BLaER1 treated with 17β-estradiol and CSF1 and Interleukin-3, amounts not matched to agents 10 nM and 100 nM (cell line): ENCODE data around the gene AK2.

Source experiments
- H3K27ac ChIP-seq, 11 experiments: shearing (Covaris generic); formaldehyde crosslinking; 2 replicates each; pipeline ENCODE4 v1.8.1; 2022
- H3K27me3 ChIP-seq, 11 experiments: shearing (Covaris generic); formaldehyde crosslinking; 2 replicates each; pipeline ENCODE4 v1.8.1; 2022
- H3K36me3 ChIP-seq, 11 experiments: shearing (Covaris generic); formaldehyde crosslinking; 2 replicates each; pipeline ENCODE4 v1.8.1; 2022
- H3K4me1 ChIP-seq, 10 experiments: shearing (Covaris generic); formaldehyde crosslinking; 2 replicates each; pipeline ENCODE4 v1.8.1; 2022
- H3K4me2 ChIP-seq, 11 experiments: shearing (Covaris generic); formaldehyde crosslinking; 2 replicates each; pipeline ENCODE4 v1.8.1; 2022
- H3K4me3 ChIP-seq, 10 experiments: shearing (Covaris generic); formaldehyde crosslinking; 2 replicates each; pipeline ENCODE4 v1.8.1; 2022
- H3K9ac ChIP-seq, 11 experiments: shearing (Covaris generic); formaldehyde crosslinking; 2 replicates each; pipeline ENCODE4 v1.8.1; 2022
- H3K9me3 ChIP-seq, 11 experiments: shearing (Covaris generic); formaldehyde crosslinking; replicated peaks in 1 of 11; 2 replicates each; pipeline ENCODE4 v1.8.1; 2022
- H4K20me1 ChIP-seq, 11 experiments: shearing (Covaris generic); formaldehyde crosslinking; 2 replicates each; pipeline ENCODE4 v1.8.1; 2022
- Cebpa-rat ChIP-seq, 11 experiments: shearing (Covaris generic); IDR thresholded peaks; 2 replicates each; pipeline ENCODE4 v1.8.1; 2022

AK2 gene

GRCh38 chr1:32992489-32993323, 44.0 kb downstream of the AK2 start:
- peaks cover 94 to 98% (median 97%) of the 10 kb centered on the region in 10 experiments for H3K4me1 ChIP-seq
- TF ChIP-seq Cebpa-rat (IDR thresholded peaks at IDR 0.05): peak; percentile 36 to 98 (median 91); a peak in 19 of 22 replicates
- H3K9ac ChIP-seq: peak overlapping the region; percentile 76 to 96 (median 89)
- no peaks in the 10 kb centered on the region for H3K27me3 ChIP-seq
- H3K9me3 ChIP-seq: peaks cover 0 to 5% (median 0%) of the 10 kb centered on the region in 11 experiments; a peak in 2 of 22 replicates
- no peaks in the 10 kb centered on the region; a peak in 1 of 22 replicates for H3K36me3 ChIP-seq
- H3K4me2 ChIP-seq: peak overlapping the region; percentile 89 to 99 (median 97)
- peak overlapping the region; percentile 88 to 100 (median 99) for H3K27ac ChIP-seq
- H3K4me3 ChIP-seq: peak overlapping the region in 9 of 10 experiments; percentile 31 to 54 (median 44); a peak in 13 of 20 replicates
- no peaks in the 10 kb centered on the region for H4K20me1 ChIP-seq

GRCh38 chr1:32991819-32992488, 44.7 kb downstream of the AK2 start:
- peak overlapping the region; percentile 89 to 99 (median 97) for H3K4me2 ChIP-seq
- peak overlapping the region; percentile 88 to 100 (median 99) for H3K27ac ChIP-seq
- H4K20me1 ChIP-seq: no peaks in the 10 kb centered on the region
- peak overlapping the region; percentile 78 to 96 (median 86) for H3K9ac ChIP-seq
- H3K36me3 ChIP-seq: peaks cover 0 to 3% (median 0%) of the 10 kb centered on the region in 11 experiments; a peak in 1 of 22 replicates
- peak in 2 of 11 experiments; percentile 19 to 67; a peak in 3 of 22 replicates for TF ChIP-seq Cebpa-rat (IDR thresholded peaks at IDR 0.05)
- H3K9me3 ChIP-seq: peaks cover 0 to 5% (median 0%) of the 10 kb centered on the region in 11 experiments; a peak in 2 of 22 replicates
- H3K27me3 ChIP-seq: no peaks in the 10 kb centered on the region
- peak overlapping the region; percentile 30 to 66 (median 50); a peak in 19 of 20 replicates for H3K4me3 ChIP-seq
- peaks cover 87 to 98% (median 96%) of the 10 kb centered on the region in 10 experiments for H3K4me1 ChIP-seq

DNA sequence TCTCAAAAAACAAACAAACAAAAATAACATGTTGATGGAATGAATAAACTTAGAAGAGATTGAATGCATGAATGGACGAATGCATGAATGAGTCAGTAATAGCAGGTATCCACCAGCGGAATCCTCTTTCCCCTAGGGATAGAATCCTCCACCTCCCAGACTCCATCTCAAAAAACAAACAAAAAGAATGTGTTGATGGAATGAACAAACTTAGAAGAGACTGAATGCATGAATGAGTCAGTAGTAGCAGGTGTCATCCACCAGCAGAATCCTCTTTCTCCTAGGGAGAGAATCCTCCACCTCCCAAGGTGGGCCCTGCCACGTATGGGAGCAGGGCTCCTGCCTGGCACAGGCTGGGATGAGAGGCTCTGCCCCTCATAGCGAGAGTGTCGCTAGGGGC, 45.3 kb downstream of the AK2 start:
- peaks cover 0 to 5% (median 0%) of the 10 kb centered on the region in 11 experiments; a peak in 2 of 22 replicates for H3K9me3 ChIP-seq
- H3K27ac ChIP-seq: peak overlapping the region; percentile 88 to 100 (median 99)
- H3K4me1 ChIP-seq: peaks cover 81 to 98% (median 96%) of the 10 kb centered on the region in 10 experiments
- H3K36me3 ChIP-seq: peaks cover 0 to 6% (median 0%) of the 10 kb centered on the region in 11 experiments; a peak in 1 of 22 replicates
- peak overlapping the region; percentile 30 to 66 (median 50); a peak in 18 of 20 replicates for H3K4me3 ChIP-seq
- no peaks in the 10 kb centered on the region for H4K20me1 ChIP-seq
- H3K4me2 ChIP-seq: peak overlapping the region; percentile 89 to 99 (median 97)
- H3K9ac ChIP-seq: peak overlapping the region; percentile 78 to 96 (median 86)
- TF ChIP-seq Cebpa-rat (IDR thresholded peaks at IDR 0.05): no peak
- H3K27me3 ChIP-seq: no peaks in the 10 kb centered on the region

DNA sequence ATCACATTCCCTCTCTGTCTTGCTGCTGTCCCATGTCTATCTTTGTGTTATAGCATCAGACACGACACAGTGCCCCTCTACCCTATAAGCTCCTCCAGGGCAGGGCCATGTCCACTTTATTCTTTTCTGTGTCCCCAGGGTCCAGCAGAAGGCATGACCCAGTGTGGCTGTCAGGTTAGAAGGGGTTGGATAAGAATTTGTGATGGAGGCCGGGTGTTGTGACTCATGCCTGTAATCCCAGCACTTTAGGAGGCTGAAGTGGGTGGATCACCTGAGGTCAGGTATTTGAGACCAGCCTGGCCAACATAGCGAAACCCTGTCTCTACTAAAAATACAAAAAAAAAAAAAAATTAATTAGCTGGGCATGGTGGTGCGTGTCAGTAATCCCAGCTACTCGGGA, 45.8 kb downstream of the AK2 start:
- no peak for TF ChIP-seq Cebpa-rat (IDR thresholded peaks at IDR 0.05)
- H3K4me1 ChIP-seq: peaks cover 76 to 98% (median 95%) of the 10 kb centered on the region in 10 experiments
- peak overlapping the region; percentile 89 to 99 (median 97) for H3K4me2 ChIP-seq
- no peaks in the 10 kb centered on the region for H4K20me1 ChIP-seq
- H3K27ac ChIP-seq: peak overlapping the region; percentile 88 to 100 (median 99)
- H3K27me3 ChIP-seq: no peaks in the 10 kb centered on the region
- 0 out of 22 replicates have a peak, but pooled peaks cover 0 to 6% (median 0%) of the 10 kb centered on the region in 11 experiments for H3K36me3 ChIP-seq
- H3K4me3 ChIP-seq: peak overlapping the region in 6 of 10 experiments; percentile 2 to 66 (median 54); a peak in 8 of 20 replicates
- H3K9me3 ChIP-seq: peaks cover 0 to 5% (median 0%) of the 10 kb centered on the region in 11 experiments; a peak in 2 of 22 replicates
- peak overlapping the region; percentile 78 to 96 (median 86); a peak in 21 of 22 replicates for H3K9ac ChIP-seq

DNA sequence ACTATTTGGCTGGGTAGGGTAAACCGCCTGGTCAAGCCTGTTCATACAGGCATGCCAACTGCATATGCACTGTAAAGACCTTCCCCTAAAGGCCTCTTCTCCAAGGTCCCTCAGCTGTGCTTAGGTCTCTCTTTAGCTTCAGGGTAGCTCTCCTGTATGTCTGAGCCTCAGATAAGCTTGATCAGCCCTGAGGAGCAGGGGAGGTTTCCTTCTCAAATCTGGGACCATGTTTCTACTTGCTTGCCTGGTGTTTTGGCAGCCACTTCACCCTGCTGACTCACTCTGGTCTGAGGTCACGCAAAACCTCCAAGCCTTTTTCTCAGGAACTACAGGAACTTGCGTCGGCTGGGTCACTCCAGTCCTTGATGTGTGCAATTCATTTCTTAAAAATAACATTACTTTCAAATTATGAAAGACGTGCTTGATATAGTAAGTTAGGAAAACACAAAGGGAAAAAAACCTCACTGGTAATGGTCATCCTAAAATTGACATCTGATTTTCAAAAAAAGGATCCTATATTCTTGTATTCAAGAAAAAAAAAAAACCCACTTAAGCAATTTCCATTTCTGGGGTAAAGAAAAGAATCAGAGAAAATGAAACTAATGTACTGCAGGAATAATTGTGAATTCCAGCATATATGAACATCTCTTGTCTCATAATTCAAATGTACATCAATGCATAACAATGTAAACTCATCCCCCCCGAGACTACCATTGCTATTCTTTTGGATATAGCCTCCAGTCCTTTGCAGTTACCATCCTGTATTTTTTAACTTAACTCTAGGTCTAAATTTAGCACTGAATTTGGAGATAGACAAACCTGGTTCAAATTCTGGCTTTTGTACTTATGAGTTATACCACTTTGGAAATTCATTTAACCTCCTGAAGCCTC, 47.3 kb downstream of the AK2 start:
- Histone ChIP-seq H3K27ac (peak overlapping the region; percentile 51 to 100 (median 99)), H3K36me3 (0 out of 22 replicates have a peak, but pooled peaks cover 0 to 6% (median 0%) of the 10 kb centered on the region in 11 experiments), H3K4me3 (peak overlapping the region in 4 of 10 experiments; percentile 15 to 35 (median 24); a peak in 4 of 20 replicates), H3K27me3 (no peaks in the 10 kb centered on the region), H4K20me1 (no peaks in the 10 kb centered on the region), H3K9me3 (no peaks in the 10 kb centered on the region), H3K9ac (peak overlapping the region; percentile 53 to 96 (median 85); a peak in 21 of 22 replicates), H3K4me1 (peaks cover 73 to 98% (median 95%) of the 10 kb centered on the region in 10 experiments), H3K4me2 (peak overlapping the region; percentile 89 to 99 (median 97))
- peak; percentile 23 to 84 (median 55); a peak in 12 of 22 replicates for TF ChIP-seq Cebpa-rat (IDR thresholded peaks at IDR 0.05)

DNA sequence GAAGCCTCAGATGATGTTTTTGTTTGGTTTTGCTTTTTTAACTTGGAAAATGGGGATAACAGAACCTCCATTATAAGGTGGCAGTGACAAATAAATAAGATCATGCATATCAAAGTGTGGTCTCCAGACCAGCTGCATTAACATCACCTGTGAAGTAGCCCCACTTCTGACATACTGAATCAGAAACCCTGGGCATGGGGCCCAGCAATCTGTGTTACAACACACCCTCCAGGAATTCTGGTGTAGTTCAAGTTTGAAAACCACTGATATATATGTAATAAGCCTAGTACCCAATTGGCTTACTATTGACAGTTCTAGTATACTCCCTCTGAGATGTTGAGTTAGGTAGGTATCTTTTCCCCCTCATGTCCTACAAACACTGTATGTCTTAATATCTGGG, 48.0 kb downstream of the AK2 start:
- peak overlapping the region; percentile 51 to 100 (median 99); a peak in 21 of 22 replicates for H3K27ac ChIP-seq
- TF ChIP-seq Cebpa-rat (IDR thresholded peaks at IDR 0.05): no peak
- H3K4me1 ChIP-seq: peaks cover 73 to 98% (median 95%) of the 10 kb centered on the region in 10 experiments

DNA sequence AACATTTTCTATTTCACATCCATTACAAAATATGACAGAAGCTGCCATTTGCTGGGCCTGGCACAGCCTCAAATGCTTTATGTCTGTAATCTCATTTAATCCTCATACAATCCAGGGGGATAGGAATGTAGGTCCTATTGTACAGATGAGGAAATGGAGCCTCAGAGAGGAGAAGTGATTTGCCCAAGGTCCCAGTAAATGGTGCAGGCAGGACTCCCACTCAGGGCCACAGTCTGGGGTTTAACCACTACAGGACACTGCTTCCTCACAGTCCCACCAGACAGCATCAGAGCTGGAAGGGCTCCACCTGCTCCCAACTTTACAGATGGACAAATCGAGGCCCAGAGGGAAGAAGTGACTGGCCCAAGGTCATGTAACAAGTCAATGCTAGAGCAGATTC, 51.5 kb downstream of the AK2 start:
- 0 out of 22 replicates have a peak, but pooled peaks cover 0 to 6% (median 0%) of the 10 kb centered on the region in 11 experiments for H3K36me3 ChIP-seq
- H4K20me1 ChIP-seq: no peaks in the 10 kb centered on the region
- peak overlapping the region; percentile 51 to 99 (median 87) for H3K4me2 ChIP-seq
- peak overlapping the region; percentile 84 to 94 (median 90); a peak in 21 of 22 replicates for H3K27ac ChIP-seq
- 0 out of 22 replicates have a peak, but pooled peaks cover 0 to 8% (median 0%) of the 10 kb centered on the region in 11 experiments for H3K9me3 ChIP-seq
- H3K4me1 ChIP-seq: peaks cover 72 to 99% (median 97%) of the 10 kb centered on the region in 10 experiments
- no peaks in the 10 kb centered on the region for H3K27me3 ChIP-seq
- no peak overlapping the region for H3K4me3 ChIP-seq
- H3K9ac ChIP-seq: peak overlapping the region in 9 of 11 experiments; percentile 27 to 65 (median 52); a peak in 9 of 22 replicates
- TF ChIP-seq Cebpa-rat (IDR thresholded peaks at IDR 0.05): 0 out of 22 replicates have a peak, but pooled peaks of 1 of the 11 experiments have one; percentile 5

More for the DNA sequence above, 48.0 kb downstream of the AK2 start:
- Histone ChIP-seq H3K4me3 (peak overlapping the region in 4 of 10 experiments; percentile 15 to 35 (median 24); a peak in 4 of 20 replicates), H3K27me3 (no peaks in the 10 kb centered on the region), H3K4me2 (peak overlapping the region; percentile 89 to 99 (median 97)), H3K36me3 (0 out of 22 replicates have a peak, but pooled peaks cover 0 to 6% (median 0%) of the 10 kb centered on the region in 11 experiments), H3K9ac (peak overlapping the region; percentile 53 to 96 (median 85); a peak in 21 of 22 replicates), H4K20me1 (no peaks in the 10 kb centered on the region), H3K9me3 (no peaks in the 10 kb centered on the region)
